ENCODE data around the gene RASA2. TPM values are rescaled to one million over a fixed set of nuclear protein-coding genes. Genes with fewer than 3 reads are reported as not detected.

Gene RASA2
- polyA plus RNA-seq, 1 donor (not counting 4 experiments of a cell fraction or from before 2014, with no cell fraction given): 10.3 TPM

DNA sequence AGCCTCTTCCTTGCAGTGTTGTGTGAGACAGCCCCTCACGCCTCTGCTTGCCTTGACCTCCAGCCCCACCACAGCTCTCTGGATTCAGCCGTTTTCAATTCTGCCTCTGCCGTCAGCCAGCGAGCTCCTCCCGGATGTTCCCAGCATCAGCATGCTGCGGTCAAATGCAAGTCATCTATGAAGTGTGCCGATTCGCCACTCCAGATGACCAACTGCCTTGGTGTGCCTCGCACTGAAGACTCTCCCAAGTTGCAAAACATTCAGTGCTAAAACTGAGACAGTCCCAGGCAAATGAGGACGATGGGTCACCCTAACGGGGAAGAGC, 30.6 kb upstream of the RASA2 start:
- Histone ChIP-seq H3K36me3 (ENCODE audit: control insufficient read depth in 2 of 2, extremely low read depth in 1 of 2, insufficient read depth in 2 of 2, low read length in 2 of 2) (no peaks in the 10 kb centered on the region), H4K20me1 (ENCODE audit: control insufficient read depth, extremely low read depth, insufficient read depth, low read length) (no peaks in the 10 kb centered on the region), H3K9me3 (ENCODE audit: control insufficient read depth, low read depth, low read length) (no peaks in the 10 kb centered on the region), H3K4me2 (ENCODE audit: control insufficient read depth, extremely low read depth, insufficient read depth, low read depth, low read length) (no peak overlapping the region), H2AFZ (ENCODE audit: control insufficient read depth, low read length) (no peak overlapping the region), H3K4me1 (ENCODE audit: control insufficient read depth, extremely low read depth, insufficient read depth, low read length) (peaks cover 7% of the 10 kb centered on the region), H3K9me1 (ENCODE audit: control insufficient read depth, extremely low read depth, insufficient read depth, low read length) (no peaks in the 10 kb centered on the region), H3K27me3 (ENCODE audit: control insufficient read depth, extremely low read depth, insufficient read depth, low read length) (no peaks in the 10 kb centered on the region), H3K9ac (ENCODE audit: control insufficient read depth, extremely low read depth, insufficient read depth, low read length) (no peak overlapping the region), H3K4me3 (ENCODE audit: control insufficient read depth in 2 of 3, extremely low read depth in 1 of 3, insufficient read depth in 2 of 3, low read depth in 1 of 3, low read length in 3 of 3) (no peak overlapping the region), H3K27ac (ENCODE audit: control insufficient read depth, insufficient read depth, low read length) (no peak overlapping the region), H3K79me2 (ENCODE audit: control insufficient read depth, insufficient read depth, low read length) (no peaks in the 10 kb centered on the region)
- no peak for TF ChIP-seq EZH2 (IDR thresholded peaks at IDR 0.05; ENCODE audit: low read length)
- TF ChIP-seq, protein P1, sequence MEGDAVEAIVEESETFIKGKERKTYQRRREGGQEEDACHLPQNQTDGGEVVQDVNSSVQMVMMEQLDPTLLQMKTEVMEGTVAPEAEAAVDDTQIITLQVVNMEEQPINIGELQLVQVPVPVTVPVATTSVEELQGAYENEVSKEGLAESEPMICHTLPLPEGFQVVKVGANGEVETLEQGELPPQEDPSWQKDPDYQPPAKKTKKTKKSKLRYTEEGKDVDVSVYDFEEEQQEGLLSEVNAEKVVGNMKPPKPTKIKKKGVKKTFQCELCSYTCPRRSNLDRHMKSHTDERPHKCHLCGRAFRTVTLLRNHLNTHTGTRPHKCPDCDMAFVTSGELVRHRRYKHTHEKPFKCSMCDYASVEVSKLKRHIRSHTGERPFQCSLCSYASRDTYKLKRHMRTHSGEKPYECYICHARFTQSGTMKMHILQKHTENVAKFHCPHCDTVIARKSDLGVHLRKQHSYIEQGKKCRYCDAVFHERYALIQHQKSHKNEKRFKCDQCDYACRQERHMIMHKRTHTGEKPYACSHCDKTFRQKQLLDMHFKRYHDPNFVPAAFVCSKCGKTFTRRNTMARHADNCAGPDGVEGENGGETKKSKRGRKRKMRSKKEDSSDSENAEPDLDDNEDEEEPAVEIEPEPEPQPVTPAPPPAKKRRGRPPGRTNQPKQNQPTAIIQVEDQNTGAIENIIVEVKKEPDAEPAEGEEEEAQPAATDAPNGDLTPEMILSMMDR (optimal IDR thresholded peaks at IDR 0.05 in 1 of 3, IDR thresholded peaks at IDR 0.05 in 1 of 3, conservative IDR thresholded peaks at IDR 0.05 in 1 of 3; ENCODE audit: extremely low read depth in 1 of 3, insufficient read depth in 2 of 3, low read length in 3 of 3): no peak
- DNase-seq (ENCODE audit: low read depth, low spot score): no peak
- dilution Hi-C loops (cut with MboI; ENCODE audit: extremely low pct_ligation_motif_present, low sequenced_read_pairs): no loop called here
- no peak for FAIRE-seq

DNA sequence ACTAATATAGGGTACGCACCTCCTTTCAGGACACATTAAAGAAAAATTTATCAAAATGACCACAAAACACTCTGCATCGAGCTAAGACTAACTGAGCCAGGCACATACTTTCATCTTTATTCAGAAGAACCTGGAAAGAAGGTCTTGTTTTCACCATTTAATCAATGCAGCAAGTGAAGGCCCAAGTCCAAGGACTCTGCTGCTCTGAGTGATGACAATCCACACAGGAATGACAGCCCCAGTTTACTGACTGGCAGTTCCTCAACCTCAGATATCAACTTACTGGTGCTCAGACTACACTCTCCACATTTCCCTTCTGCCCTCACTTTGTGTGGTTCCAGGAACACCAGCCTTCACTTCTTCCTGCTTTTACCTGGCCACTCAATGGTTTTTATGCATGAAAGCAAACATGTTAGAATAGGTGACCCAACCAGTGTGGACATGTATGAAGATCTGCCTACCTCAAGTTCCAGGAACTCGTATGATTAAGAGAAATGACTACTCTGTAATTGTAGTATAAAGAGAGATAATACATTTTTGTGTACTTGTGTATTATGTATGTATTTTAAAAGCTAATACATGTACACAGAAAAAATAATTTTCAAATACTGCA, 29.1 kb upstream of the RASA2 start:
- Histone ChIP-seq H3K27ac (ENCODE audit: control insufficient read depth, insufficient read depth, low read length) (no peak overlapping the region), H2AFZ (ENCODE audit: control insufficient read depth, low read length) (peak overlapping the region; percentile 66), H3K79me2 (ENCODE audit: control insufficient read depth, insufficient read depth, low read length) (no peaks in the 10 kb centered on the region), H4K20me1 (ENCODE audit: control insufficient read depth, extremely low read depth, insufficient read depth, low read length) (no peaks in the 10 kb centered on the region), H3K27me3 (ENCODE audit: control insufficient read depth, extremely low read depth, insufficient read depth, low read length) (no peaks in the 10 kb centered on the region), H3K9me3 (ENCODE audit: control insufficient read depth, low read depth, low read length) (no peaks in the 10 kb centered on the region), H3K9ac (ENCODE audit: control insufficient read depth, extremely low read depth, insufficient read depth, low read length) (no peak overlapping the region), H3K4me1 (ENCODE audit: control insufficient read depth, extremely low read depth, insufficient read depth, low read length) (peaks cover 7% of the 10 kb centered on the region), H3K4me3 (ENCODE audit: control insufficient read depth in 2 of 3, extremely low read depth in 1 of 3, insufficient read depth in 2 of 3, low read depth in 1 of 3, low read length in 3 of 3) (no peak overlapping the region), H3K4me2 (ENCODE audit: control insufficient read depth, extremely low read depth, insufficient read depth, low read depth, low read length) (no peak overlapping the region), H3K9me1 (ENCODE audit: control insufficient read depth, extremely low read depth, insufficient read depth, low read length) (no peaks in the 10 kb centered on the region), H3K36me3 (ENCODE audit: control insufficient read depth in 2 of 2, extremely low read depth in 1 of 2, insufficient read depth in 2 of 2, low read length in 2 of 2) (no peaks in the 10 kb centered on the region)
- TF ChIP-seq, protein P1 (optimal IDR thresholded peaks at IDR 0.05 in 1 of 3, IDR thresholded peaks at IDR 0.05 in 1 of 3, conservative IDR thresholded peaks at IDR 0.05 in 1 of 3; ENCODE audit: extremely low read depth in 1 of 3, insufficient read depth in 2 of 3, low read length in 3 of 3): no peak
- no peak for TF ChIP-seq EZH2 (IDR thresholded peaks at IDR 0.05; ENCODE audit: low read length)
- FAIRE-seq (no peak), DNase-seq (ENCODE audit: low read depth, low spot score) (no peak)
- dilution Hi-C loops (cut with MboI; ENCODE audit: extremely low pct_ligation_motif_present, low sequenced_read_pairs): no loop called here
